ENCODE results near the gene HMGXB4.
"Not testable (repeated sequence)": the region's sequence is repeated elsewhere in the genome, so short reads cannot be mapped to it uniquely, and the experiment has no call there.

DNA sequence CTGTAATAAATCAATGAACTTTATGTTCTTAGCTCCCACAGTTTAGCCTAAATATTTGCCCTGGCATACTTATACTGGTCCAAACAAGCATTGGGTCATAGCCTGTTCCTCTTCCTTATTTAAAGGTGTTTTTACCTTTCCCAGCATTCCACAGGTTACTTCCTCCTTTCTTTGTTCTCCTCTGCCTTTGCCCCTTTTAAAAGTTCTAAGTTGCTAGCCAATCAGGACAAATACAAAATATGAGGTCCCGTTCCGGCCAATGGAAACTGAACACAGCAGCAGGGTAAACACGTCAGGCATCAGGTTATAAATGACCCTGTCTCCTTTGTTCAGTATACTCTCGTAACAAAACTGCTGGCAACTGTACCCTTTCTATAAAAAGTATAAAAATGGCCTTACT lies 12.8 kb upstream of the HMGXB4 start:
- TF ChIP-seq, protein P1, sequence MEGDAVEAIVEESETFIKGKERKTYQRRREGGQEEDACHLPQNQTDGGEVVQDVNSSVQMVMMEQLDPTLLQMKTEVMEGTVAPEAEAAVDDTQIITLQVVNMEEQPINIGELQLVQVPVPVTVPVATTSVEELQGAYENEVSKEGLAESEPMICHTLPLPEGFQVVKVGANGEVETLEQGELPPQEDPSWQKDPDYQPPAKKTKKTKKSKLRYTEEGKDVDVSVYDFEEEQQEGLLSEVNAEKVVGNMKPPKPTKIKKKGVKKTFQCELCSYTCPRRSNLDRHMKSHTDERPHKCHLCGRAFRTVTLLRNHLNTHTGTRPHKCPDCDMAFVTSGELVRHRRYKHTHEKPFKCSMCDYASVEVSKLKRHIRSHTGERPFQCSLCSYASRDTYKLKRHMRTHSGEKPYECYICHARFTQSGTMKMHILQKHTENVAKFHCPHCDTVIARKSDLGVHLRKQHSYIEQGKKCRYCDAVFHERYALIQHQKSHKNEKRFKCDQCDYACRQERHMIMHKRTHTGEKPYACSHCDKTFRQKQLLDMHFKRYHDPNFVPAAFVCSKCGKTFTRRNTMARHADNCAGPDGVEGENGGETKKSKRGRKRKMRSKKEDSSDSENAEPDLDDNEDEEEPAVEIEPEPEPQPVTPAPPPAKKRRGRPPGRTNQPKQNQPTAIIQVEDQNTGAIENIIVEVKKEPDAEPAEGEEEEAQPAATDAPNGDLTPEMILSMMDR (IDR thresholded peaks at IDR 0.05), result not testable (repeated sequence)
- not testable (repeated sequence) for TF ChIP-seq EP300, POLR2A (IDR thresholded peaks at IDR 0.05)
